Raji (cell line): ENCODE measurements around the gene SPINDOC.

Experiments used
- POLR2A ChIP-seq: IDR thresholded peaks from 2 replicates; pipeline ENCODE4 v1.6.1; 2011; ENCODE audit warnings: low read depth, low read length, control low read depth; ENCODE audit not compliant: insufficient read depth

Gene SPINDOC, protein sequence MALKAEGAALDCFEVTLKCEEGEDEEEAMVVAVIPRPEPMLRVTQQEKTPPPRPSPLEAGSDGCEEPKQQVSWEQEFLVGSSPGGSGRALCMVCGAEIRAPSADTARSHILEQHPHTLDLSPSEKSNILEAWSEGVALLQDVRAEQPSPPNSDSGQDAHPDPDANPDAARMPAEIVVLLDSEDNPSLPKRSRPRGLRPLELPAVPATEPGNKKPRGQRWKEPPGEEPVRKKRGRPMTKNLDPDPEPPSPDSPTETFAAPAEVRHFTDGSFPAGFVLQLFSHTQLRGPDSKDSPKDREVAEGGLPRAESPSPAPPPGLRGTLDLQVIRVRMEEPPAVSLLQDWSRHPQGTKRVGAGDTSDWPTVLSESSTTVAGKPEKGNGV

DNA sequence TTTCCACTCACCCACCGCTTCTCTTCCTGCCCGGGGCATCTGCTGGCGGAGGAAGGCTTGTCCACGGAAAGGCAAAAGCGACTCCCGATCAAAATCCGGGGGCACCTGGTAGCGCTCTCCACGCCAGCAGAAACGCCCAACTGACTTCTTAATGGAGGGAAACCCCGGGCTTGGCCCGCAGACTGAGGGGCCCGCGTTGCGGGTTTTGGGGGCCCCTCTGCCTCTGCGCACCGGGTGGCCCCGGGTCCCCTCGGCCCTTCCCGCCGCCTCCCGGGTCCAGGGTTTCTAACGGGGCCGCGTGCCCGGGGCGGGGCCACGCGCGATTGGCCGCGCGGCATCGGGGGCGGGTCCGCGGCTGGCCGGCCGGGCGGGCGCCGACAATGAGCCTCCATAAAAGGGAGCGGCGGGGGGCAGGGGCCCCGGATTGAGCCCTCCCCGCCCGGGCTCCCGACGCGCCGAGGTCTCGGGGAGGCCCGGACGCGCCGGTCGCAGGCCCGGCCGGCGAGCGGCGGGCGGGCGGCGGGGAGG, at the start of gene SPINDOC:
SPINDOC (plus strand) TSS at position 422 of the 528 bp plus-strand sequence. CDS start 231 bp downstream, outside the sequence.
- TF ChIP-seq POLR2A: peak; percentile 48; the same call in 1 of the 2 replicates

GRCh38 chr11:63763496-63764339, 49.5 kb upstream of the SPINDOC start:
- TF ChIP-seq POLR2A: no peak

- no peak for TF ChIP-seq POLR2A
Observed at GRCh38 chr11:63764340-63764678, 48.9 kb upstream of the SPINDOC start.

GRCh38 chr11:63764679-63765647, 48.3 kb upstream of the SPINDOC start:
- no peak for TF ChIP-seq POLR2A

DNA sequence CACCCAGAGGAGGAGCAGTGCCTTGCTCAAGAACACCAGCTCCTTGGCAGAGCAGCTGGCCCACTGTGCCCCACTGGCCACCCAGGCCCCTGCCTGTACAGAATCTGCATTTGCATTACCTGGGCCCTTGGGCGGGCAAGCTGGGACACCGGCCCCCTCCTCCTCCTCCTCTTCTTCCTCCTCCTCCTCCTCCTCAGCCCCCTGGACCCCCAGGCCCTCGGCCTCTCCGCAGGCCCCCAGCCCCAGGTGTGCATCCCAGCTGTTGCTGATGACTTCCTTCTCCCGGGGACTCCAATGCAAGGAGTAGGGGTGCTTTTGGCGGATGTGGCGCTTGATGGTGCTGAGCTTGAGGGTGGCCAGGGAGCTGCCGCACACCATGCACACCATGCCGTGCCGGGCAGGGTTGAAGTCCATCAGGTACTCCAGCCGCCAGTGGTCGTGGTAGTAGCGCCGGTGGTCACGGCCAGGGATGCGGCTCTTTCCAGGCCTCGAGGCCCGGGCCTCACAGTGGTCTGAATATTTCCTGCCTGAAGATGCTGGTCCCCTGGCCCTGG, 47.5 kb upstream of the SPINDOC start:
- no peak for TF ChIP-seq POLR2A

DNA sequence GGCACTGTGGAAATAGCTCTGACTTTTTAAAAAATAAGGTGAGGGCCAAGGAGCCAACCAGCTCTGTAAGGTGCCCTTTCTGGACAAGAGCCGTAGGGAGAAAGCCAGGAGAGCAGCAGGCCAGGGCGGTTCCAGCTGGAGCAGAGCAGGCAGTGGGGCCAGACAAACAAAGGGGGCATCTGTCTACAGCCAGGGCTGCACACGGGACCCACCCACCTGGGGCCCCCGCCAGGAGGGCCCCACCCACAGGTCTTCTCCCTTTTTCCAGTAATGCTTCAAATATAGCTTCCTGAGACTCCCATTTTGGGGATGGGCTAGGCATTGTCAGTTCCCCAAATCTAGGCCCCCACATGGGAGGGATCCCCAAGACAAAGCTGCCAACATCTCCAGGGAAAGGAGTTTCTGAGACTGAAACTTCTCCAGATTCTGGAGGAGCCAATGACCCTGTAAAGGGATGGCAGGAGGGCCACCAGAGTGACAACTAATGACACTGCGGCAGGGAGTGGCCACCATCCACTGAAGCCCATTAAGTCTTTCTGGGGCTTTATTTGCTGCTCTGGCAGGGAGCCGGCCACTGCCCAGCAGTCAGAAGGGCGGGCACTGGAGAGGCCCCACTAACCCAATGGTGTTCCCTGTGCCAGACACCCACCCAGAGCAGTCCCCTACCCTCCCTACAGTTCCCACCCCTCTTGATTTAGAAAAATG, 46.6 kb upstream of the SPINDOC start:
- no peak for TF ChIP-seq POLR2A

GRCh38 chr11:63767267-63767564, 46.0 kb upstream of the SPINDOC start:
- no peak for TF ChIP-seq POLR2A

- TF ChIP-seq POLR2A: no peak
Observed at GRCh38 chr11:63767565-63768236, 45.6 kb upstream of the SPINDOC start.

GRCh38 chr11:63768237-63769041, 44.8 kb upstream of the SPINDOC start, which contains the start of gene ZFTA:
Gene ZFTA (minus strand): TSS chr11:63768775. CDS start chr11:63768622, 153 bp downstream.
- peak; percentile 45; the same call in 1 of the 2 replicates for TF ChIP-seq POLR2A

- TF ChIP-seq POLR2A: no peak
Observed at GRCh38 chr11:63769042-63769713, 44.1 kb upstream of the SPINDOC start.

DNA sequence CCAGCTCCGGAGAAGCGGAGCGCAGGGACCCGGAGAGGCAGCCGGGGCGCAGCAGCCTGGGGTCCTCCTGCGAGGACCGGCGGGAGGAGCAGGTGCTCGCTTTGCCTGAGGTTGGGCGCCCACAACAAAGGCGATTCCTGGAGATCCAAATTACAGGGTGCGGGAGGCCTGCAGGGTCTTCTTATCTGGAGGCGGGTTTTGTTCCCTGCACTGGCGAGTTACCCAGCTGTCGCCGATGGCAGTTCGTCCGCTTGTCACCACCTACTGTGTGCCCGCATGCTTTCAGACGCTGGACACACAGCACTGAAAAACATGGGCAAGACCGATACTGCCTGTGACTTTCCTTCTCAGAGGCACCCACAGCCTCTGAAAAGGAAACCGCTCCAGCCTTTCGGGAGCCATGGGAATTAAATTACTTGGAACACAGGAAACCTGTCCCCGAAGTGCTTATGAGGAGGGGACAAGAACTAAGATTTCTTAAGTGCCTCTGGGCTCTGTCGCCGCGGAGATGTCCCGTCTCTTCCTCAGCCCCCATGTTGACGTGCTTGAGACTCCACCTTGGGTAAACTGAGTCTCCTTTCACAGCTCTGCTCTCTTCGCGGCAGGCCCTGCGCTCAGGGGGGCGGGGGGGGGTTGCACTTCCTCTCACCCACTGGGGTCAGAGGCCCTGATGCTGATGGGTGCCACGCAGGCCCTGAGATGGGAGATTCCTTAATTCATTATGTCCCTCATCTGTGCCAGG, 43.4 kb upstream of the SPINDOC start:
- no peak for TF ChIP-seq POLR2A
